Esophagus muscularis mucosa (tissue), 4 donors: ENCODE measurements around the gene TGM5. TPM values are rescaled to one million over a fixed set of nuclear protein-coding genes. Genes with fewer than 3 reads are reported as not detected.

Experiments
- DNase-seq: peaks from one replicate; pipeline ENCODE4 v3.0.0-alpha.2; 2017; ENCODE audit errors: extremely low spot score
- H3K27ac ChIP-seq, 4 donors: fragments of 200-600 bp; sonication (generic); replicated peaks in 1 of 4; 1 replicate in 3 of 4; 2 replicates in 1 of 4; pipeline ENCODE4 v1.5.1; 2016 to 2019; ENCODE audit warnings: mild to moderate bottlenecking in 1 of 4
- H3K27me3 ChIP-seq, 4 donors: fragments of 200-600 bp; sonication (generic); one replicate each; pipeline versions ENCODE4 v1.5.1 to v1.6.0; 2016 to 2019
- H3K36me3 ChIP-seq, 4 donors: fragments of 200-600 bp; sonication (generic); one replicate each; pipeline ENCODE4 v1.5.1; 2016 to 2019
- H3K4me1 ChIP-seq, 4 donors: fragments of 200-600 bp; sonication (generic); one replicate each; pipeline ENCODE4 v1.5.1; 2016 to 2019
- H3K4me3 ChIP-seq, 4 donors: fragments of 200-600 bp; sonication (generic); 1 replicate in 2 of 4; 2 replicates in 2 of 4; pipeline ENCODE4 v1.5.1; 2016 to 2019; ENCODE audit warnings: mild to moderate bottlenecking in 4 of 4, moderate library complexity in 1 of 4
- H3K9me3 ChIP-seq, 4 donors: fragments of 200-600 bp; sonication (generic); 1 replicate in 3 of 4; 2 replicates in 1 of 4; pipeline ENCODE4 v1.5.1; 2016 to 2019
- EP300 ChIP-seq: sonication (generic); formaldehyde crosslinking; IDR thresholded peaks from one replicate; pipeline ENCODE4 v1.6.1; 2017; ENCODE audit warnings: antibody characterized with exemption
- POLR2A ChIP-seq: fragments of 450-650 bp; IDR thresholded peaks from one replicate; pipeline ENCODE4 v1.6.1; 2017; ENCODE audit warnings: antibody characterized with exemption, moderate library complexity, mild to moderate bottlenecking, low read depth
- POLR2AphosphoS5 ChIP-seq, 2 donors: sonication (generic); formaldehyde crosslinking; IDR thresholded peaks; one replicate each; pipeline ENCODE4 v1.6.1; 2017; ENCODE audit warnings: antibody characterized with exemption in 2 of 2
- WGBS: methylation state at CpG from one replicate; pipeline ENCODE4 v1.1.5; 2018; 5-methylcytosine and 5-hydroxymethylcytosine counted together
- intact Hi-C: fragments of 100-400 bp; cut with DNase I; formaldehyde crosslinking; loops from one replicate; pipeline ENCODE4 v1.15.1; 2023
- total RNA-seq, 4 donors: library from RNA; depleted of rRNA; stranded (reverse); fragments of >200 nt; gene quantifications; one replicate each; pipeline versions ENCODE4 v1.1.0 to v1.2.1, GENCODE V29; 2016
- TF ChIP-seq, protein P1 (sequence below), 3 experiments: fragments of 200-600 bp in 2 of 3; fragments of 450-650 bp in 1 of 3; sonication (generic) in 2 of 3; IDR thresholded peaks; one replicate each; pipeline ENCODE4 v1.5.1; 2017 to 2019; ENCODE audit warnings: antibody characterized with exemption in 3 of 3, mild to moderate bottlenecking in 2 of 3, moderate library complexity in 1 of 3

Gene TGM5
- total RNA-seq, 4 donors from 2014 or later, result under 0.01 to 0.91 (median 0.25) TPM

DNA sequence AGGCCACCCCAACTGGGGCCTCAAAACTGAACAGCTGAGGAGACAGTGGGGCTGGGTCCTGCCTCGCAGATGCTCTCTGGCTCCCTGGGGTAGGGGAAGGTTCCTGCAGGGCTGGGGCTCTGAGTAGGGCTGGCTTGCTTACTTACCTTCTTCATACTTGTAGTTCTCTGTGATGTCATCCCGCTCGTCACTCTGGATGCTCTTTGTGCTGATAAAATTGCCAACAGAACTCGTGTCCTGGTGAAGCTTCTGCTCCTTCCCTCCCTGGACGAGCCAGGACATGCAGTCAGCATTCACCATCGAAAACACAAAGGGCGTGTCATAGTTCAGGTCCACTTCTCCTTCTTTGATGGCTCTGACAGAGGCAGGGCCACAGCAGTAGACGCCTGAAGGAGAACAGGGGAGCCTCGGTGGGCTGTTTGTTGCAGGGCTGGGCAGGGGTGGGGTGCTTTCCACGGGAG lies 28.0 kb downstream of the TGM5 start:
- WGBS, result 78% methylated on average over 8 of the region's 10 CpGs
- Histone ChIP-seq H3K27me3 (peaks cover 0 to 23% (median 0%) of the 10 kb centered on the region in 4 donors), H3K27ac (no peak overlapping the region), H3K4me1 (peaks cover 0 to 6% (median 3%) of the 10 kb centered on the region in 4 donors), H3K9me3 (no peaks in the 10 kb centered on the region), H3K4me3 (no peak overlapping the region), H3K36me3 (no peaks in the 10 kb centered on the region)
- intact Hi-C loops, result no loop called here
- TF ChIP-seq POLR2AphosphoS5 (IDR thresholded peaks at IDR 0.05) (no peak), POLR2A (no peak), EP300 (no peak)
- TF ChIP-seq, protein P1, sequence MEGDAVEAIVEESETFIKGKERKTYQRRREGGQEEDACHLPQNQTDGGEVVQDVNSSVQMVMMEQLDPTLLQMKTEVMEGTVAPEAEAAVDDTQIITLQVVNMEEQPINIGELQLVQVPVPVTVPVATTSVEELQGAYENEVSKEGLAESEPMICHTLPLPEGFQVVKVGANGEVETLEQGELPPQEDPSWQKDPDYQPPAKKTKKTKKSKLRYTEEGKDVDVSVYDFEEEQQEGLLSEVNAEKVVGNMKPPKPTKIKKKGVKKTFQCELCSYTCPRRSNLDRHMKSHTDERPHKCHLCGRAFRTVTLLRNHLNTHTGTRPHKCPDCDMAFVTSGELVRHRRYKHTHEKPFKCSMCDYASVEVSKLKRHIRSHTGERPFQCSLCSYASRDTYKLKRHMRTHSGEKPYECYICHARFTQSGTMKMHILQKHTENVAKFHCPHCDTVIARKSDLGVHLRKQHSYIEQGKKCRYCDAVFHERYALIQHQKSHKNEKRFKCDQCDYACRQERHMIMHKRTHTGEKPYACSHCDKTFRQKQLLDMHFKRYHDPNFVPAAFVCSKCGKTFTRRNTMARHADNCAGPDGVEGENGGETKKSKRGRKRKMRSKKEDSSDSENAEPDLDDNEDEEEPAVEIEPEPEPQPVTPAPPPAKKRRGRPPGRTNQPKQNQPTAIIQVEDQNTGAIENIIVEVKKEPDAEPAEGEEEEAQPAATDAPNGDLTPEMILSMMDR (IDR thresholded peaks at IDR 0.05), result no peak
- DNase-seq, result no peak

DNA sequence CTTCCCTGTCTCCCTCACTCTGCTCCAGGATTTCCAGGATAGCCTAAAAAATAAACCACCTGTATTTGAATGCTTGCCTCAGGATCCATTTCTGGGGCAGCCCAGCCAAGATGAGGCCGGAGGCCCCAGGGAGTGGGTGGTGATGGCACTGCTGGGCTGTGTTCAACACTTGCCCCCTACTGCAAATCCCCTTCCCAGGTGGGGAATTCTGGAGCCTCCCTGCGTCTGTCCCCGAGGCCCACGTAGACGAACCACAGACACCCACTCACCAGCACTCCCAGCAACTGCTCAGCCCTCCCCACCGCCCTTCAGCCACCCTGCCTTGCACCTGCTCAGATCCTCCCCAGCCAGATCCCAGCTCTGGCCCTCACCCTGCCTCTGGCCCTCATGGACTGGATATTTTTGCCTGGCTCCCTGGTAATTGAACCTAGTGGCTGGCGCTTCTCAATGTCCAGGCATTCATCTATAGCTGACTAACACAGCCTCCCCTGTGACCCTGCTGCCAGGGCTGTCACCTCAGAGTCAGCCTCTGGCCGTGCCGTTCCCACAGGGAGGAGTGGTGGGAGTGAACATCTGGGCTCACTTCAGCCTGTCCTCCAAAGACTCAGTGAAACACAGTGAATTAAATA lies 28.8 kb downstream of the TGM5 start:
- no peaks in the 10 kb centered on the region for H3K36me3 ChIP-seq
- H3K27ac ChIP-seq, result no peak overlapping the region
- 75% methylated on average over 7 of the region's 9 CpGs for WGBS
- DNase-seq, result no peak
- peaks cover 0 to 23% (median 0%) of the 10 kb centered on the region in 4 donors for H3K27me3 ChIP-seq
- no peak for TF ChIP-seq POLR2A
- TF ChIP-seq, protein P1 (IDR thresholded peaks at IDR 0.05), result no peak
- no peak for TF ChIP-seq EP300
- TF ChIP-seq POLR2AphosphoS5 (IDR thresholded peaks at IDR 0.05), result no peak
- H3K4me1 ChIP-seq, result peaks cover 0 to 6% (median 3%) of the 10 kb centered on the region in 4 donors
- H3K4me3 ChIP-seq, result no peak overlapping the region
- intact Hi-C loops, result no loop called here
- no peaks in the 10 kb centered on the region for H3K9me3 ChIP-seq

DNA sequence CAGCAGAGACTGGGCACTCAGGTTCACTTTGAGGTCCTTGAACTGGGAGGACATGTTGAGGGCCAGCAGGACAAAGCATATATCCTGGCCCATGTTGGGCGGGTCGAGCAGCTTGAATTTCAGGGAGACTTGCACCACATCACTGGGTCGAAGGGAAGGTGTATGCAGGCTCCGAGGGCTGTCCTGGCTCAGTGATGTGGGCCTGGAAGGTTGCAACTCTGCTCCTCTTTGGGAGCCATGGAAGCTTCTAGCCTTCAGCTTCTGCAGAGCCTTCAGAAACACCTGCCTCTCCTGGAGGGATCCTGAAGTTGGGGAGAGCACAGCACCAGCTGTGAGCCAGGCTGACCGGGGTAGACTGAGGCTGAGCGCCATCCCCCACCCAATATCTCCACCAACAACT lies 31.2 kb downstream of the TGM5 start:
- intact Hi-C loops, result no loop called here
- no peak for DNase-seq
- H3K4me3 ChIP-seq, result no peak overlapping the region
- H3K27ac ChIP-seq, result no peak overlapping the region
- TF ChIP-seq POLR2AphosphoS5 (IDR thresholded peaks at IDR 0.05), result no peak
- no peak for TF ChIP-seq POLR2A
- no peak for TF ChIP-seq EP300
- peaks cover 0 to 5% (median under 1%) of the 10 kb centered on the region in 4 donors for H3K4me1 ChIP-seq
- no peaks in the 10 kb centered on the region for H3K9me3 ChIP-seq
- no peaks in the 10 kb centered on the region for H3K36me3 ChIP-seq
- H3K27me3 ChIP-seq, result peaks cover 0 to 23% (median 0%) of the 10 kb centered on the region in 4 donors
- 95% methylated on average over 6 of the region's 6 CpGs for WGBS

DNA sequence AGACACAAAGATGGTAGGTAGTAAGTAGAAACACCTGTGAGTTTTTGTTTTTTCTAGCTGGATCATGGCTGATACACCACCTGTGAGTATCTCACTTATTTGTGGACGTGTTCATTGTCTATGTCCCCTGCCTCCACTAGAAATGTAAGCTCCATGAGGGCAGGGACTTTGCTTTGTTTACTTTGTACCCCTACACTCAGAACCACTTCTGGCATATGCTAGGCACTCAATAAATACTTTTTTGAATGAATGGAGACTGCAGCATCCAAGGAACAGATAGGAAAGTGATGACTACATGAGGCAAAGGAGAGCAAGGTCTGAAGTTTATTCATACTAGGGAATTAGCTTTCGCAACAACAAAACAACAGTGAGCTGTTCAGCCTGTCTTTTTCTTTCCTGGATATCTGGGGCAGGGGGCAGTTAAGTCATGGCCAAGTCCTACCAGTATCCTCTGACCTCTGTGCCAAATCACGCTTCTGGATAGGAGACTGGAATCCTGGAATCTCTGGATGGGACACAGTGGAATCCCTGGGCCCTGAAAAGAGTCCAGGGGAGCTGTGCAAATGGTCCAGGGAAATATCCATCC lies 34.3 kb downstream of the TGM5 start:
- Histone ChIP-seq H3K9me3 (no peaks in the 10 kb centered on the region), H3K36me3 (no peaks in the 10 kb centered on the region), H3K27me3 (peaks cover 0 to 6% (median 2%) of the 10 kb centered on the region in 4 donors), H3K4me3 (no peak overlapping the region), H3K4me1 (peaks cover 0 to 5% (median 0%) of the 10 kb centered on the region in 4 donors), H3K27ac (no peak overlapping the region)
- no peak for TF ChIP-seq POLR2A
- intact Hi-C loops, result no loop called here
- WGBS, result 87% methylated on average over 3 of the region's 3 CpGs
- no peak for DNase-seq

DNA sequence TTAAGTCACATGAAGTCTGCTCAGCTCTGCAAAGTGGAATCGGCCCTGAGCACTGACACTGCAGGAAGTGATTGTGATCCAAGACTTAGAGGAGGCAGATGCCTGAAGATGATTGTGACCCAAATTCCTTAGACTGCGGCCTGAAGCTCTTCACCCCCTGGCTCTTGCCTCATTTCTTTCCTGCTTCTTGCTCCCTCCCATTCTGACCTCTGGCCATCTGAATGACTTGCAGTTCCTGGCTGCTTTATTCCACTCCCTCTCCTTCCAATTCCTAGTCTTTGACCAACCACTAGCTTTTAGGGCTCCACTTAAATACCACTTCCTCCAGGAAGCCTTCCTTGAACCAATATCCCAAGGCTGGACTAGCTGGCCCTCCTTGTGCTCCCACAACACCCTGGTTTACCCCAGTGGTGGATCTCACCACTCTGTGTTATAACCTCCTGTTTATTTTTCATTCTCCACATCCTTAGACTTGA lies 36.0 kb downstream of the TGM5 start:
- WGBS, result 58% methylated on average over 2 of the region's 2 CpGs
- Histone ChIP-seq H3K9me3 (no peaks in the 10 kb centered on the region), H3K36me3 (no peaks in the 10 kb centered on the region), H3K27me3 (peaks cover 0 to 6% (median 2%) of the 10 kb centered on the region in 4 donors), H3K27ac (peak overlapping the region; percentile 41 to 63 (median 44)), H3K4me1 (peaks cover 0 to 5% (median 0%) of the 10 kb centered on the region in 4 donors), H3K4me3 (no peak overlapping the region)
- DNase-seq, result no peak
- TF ChIP-seq POLR2AphosphoS5 (IDR thresholded peaks at IDR 0.05), result peak; percentile 17 to 47
- TF ChIP-seq, protein P1 (IDR thresholded peaks at IDR 0.05), result no peak
- TF ChIP-seq POLR2A, result no peak
- no peak for TF ChIP-seq EP300
- intact Hi-C loops, result no loop called here
